H1 (cell line): ENCODE measurements around the gene ATP2A3. TPM values are rescaled to one million over a fixed set of nuclear protein-coding genes. Genes with fewer than 3 reads are reported as not detected.

Source experiments
- CTCF ChIA-PET: fragments of 300-600 bp; sonication (Branson Sonifier 250); formaldehyde crosslinking; loops from one replicate; lab custom pipeline; 2021; ENCODE audit not compliant: partially characterized antibody; lab: Charles Lee
- POLR2A ChIA-PET: fragments of 300-600 bp; sonication (Branson Sonifier 250); formaldehyde crosslinking; loops from one replicate; lab custom pipeline; 2021; ENCODE audit warnings: inconsistent platforms; ENCODE audit not compliant: partially characterized antibody; lab: Charles Lee
- DNase-seq, 2 experiments: peaks; one replicate each; pipeline versions ENCODE4 v3.0.0 to v3.0.0-alpha.2; 2010 to 2022; ENCODE audit warnings: low spot score in 2 of 2, low read depth in 1 of 2, mixed read lengths in 1 of 2
- FAIRE-seq: peaks from 2 replicates; lab custom pipeline; 2011; peaks lifted over from hg19 to GRCh38; lab: Jason Lieb, UNC
- H2AFZ ChIP-seq: 2 replicates; pipeline ENCODE4 v1.8.1; 2012; ENCODE audit warnings: low read length, inconsistent platforms
- H2AK5ac ChIP-seq: 2 replicates; pipeline ENCODE4 v1.6.1; 2013; ENCODE audit warnings: low read depth, low read length
- H2BK120ac ChIP-seq: replicated peaks from 2 replicates; pipeline ENCODE3; 2013; ENCODE audit warnings: low read depth, low read length, inconsistent platforms
- H2BK12ac ChIP-seq: 2 replicates; pipeline ENCODE4 v1.6.1; 2013; ENCODE audit warnings: low read depth, low read length
- H2BK15ac ChIP-seq: 2 replicates; pipeline ENCODE4 v1.6.1; 2013; ENCODE audit warnings: low read length
- H2BK20ac ChIP-seq: 2 replicates; pipeline ENCODE4 v1.6.1; 2013; ENCODE audit warnings: low read length
- H2BK5ac ChIP-seq: 2 replicates; pipeline ENCODE4 v1.6.1; 2013; ENCODE audit warnings: low read depth, low read length
- H3K14ac ChIP-seq: 2 replicates; pipeline ENCODE4 v1.6.1; 2013; ENCODE audit warnings: inconsistent platforms; ENCODE audit not compliant: insufficient read length
- H3K18ac ChIP-seq: 2 replicates; pipeline ENCODE4 v1.6.1; 2013; ENCODE audit warnings: low read length; ENCODE audit errors: extremely low read depth
- H3K23ac ChIP-seq: 2 replicates; pipeline ENCODE4 v1.6.1; 2013; ENCODE audit warnings: inconsistent platforms; ENCODE audit not compliant: insufficient read length
- H3K23me2 ChIP-seq: 2 replicates; pipeline ENCODE4 v1.6.1; 2013; ENCODE audit warnings: low read depth, low read length
- H3K27ac ChIP-seq: 2 replicates; pipeline ENCODE4 v1.6.1; 2011; ENCODE audit warnings: low read depth, low read length, inconsistent platforms
- H3K27me3 ChIP-seq, 4 experiments: replicated peaks in 1 of 4; 1 replicate in 1 of 4; 2 replicates in 3 of 4; pipeline versions ENCODE4 v1.6.1 to v1.8.1; 2011 to 2013; ENCODE audit warnings: low read length in 3 of 4, mild to moderate bottlenecking in 3 of 4, inconsistent platforms in 2 of 4, mixed read lengths in 2 of 4, moderate library complexity in 1 of 4; ENCODE audit not compliant: control insufficient read depth in 3 of 4, insufficient read depth in 3 of 4; ENCODE audit errors: extremely low read depth in 1 of 4
- H3K36me3 ChIP-seq, 4 experiments: 2 replicates each; pipeline versions ENCODE4 v1.6.1 to v1.8.1; 2011 to 2013; ENCODE audit warnings: mild to moderate bottlenecking in 4 of 4, low read length in 3 of 4, moderate library complexity in 2 of 4, control low read depth in 1 of 4, inconsistent platforms in 1 of 4; ENCODE audit not compliant: insufficient read depth in 4 of 4, control insufficient read depth in 2 of 4
- H3K4ac ChIP-seq: replicated peaks from 2 replicates; pipeline ENCODE3; 2013; ENCODE audit warnings: low read length, low read depth, mixed read lengths, inconsistent platforms; ENCODE audit not compliant: insufficient read length
- H3K4me1 ChIP-seq, 4 experiments: replicated peaks in 1 of 4; 1 replicate in 1 of 4; 2 replicates in 3 of 4; pipeline versions ENCODE4 v1.6.1 to v1.8.1; 2011 to 2013; ENCODE audit warnings: low read length in 3 of 4, inconsistent platforms in 2 of 4, mixed read lengths in 1 of 4; ENCODE audit not compliant: insufficient read depth in 4 of 4, control insufficient read depth in 3 of 4
- H3K4me2 ChIP-seq, 2 experiments: 2 replicates each; pipeline versions ENCODE4 v1.6.1 to v1.8.1; 2011 to 2013; ENCODE audit warnings: low read depth in 2 of 2, low read length in 2 of 2, control low read depth in 1 of 2, inconsistent platforms in 1 of 2, mild to moderate bottlenecking in 1 of 2; ENCODE audit not compliant: insufficient read depth in 1 of 2
- H3K4me3 ChIP-seq, 4 experiments: fragments of 200-600, 300-600 bp in 1 of 4; sonication (generic), shearing (Covaris generic), sonication (Bioruptor Twin) in 1 of 4; 2 replicates each; pipeline versions ENCODE4 v1.5.1 to v1.8.1; 2011 to 2016; ENCODE audit warnings: low read length in 4 of 4, low read depth in 3 of 4, control low read depth in 2 of 4, inconsistent platforms in 2 of 4, mild to moderate bottlenecking in 2 of 4, mixed read lengths in 1 of 4, moderate library complexity in 1 of 4; ENCODE audit not compliant: insufficient read depth in 2 of 4; ENCODE audit errors: extremely low read depth in 1 of 4
- H3K56ac ChIP-seq: replicated peaks from 2 replicates; pipeline ENCODE3; 2013; ENCODE audit warnings: low read depth, mild to moderate bottlenecking, mixed read lengths, low read length, inconsistent platforms; ENCODE audit not compliant: insufficient read length
- H3K79me1 ChIP-seq: 2 replicates; pipeline ENCODE4 v1.6.1; 2013; ENCODE audit warnings: low read depth, low read length, control low read depth
- H3K79me2 ChIP-seq, 2 experiments: 2 replicates each; pipeline versions ENCODE4 v1.6.1 to v1.8.1; 2012 to 2013; ENCODE audit warnings: low read length in 2 of 2, mild to moderate bottlenecking in 2 of 2, inconsistent platforms in 1 of 2; ENCODE audit not compliant: insufficient read depth in 2 of 2, control insufficient read depth in 1 of 2
- H3K9ac ChIP-seq, 4 experiments: replicated peaks in 1 of 4; 1 replicate in 1 of 4; 2 replicates in 3 of 4; pipeline versions ENCODE4 v1.6.1 to v1.8.1; 2011 to 2013; ENCODE audit warnings: low read depth in 3 of 4, low read length in 3 of 4, control low read depth in 2 of 4, mild to moderate bottlenecking in 2 of 4, moderate library complexity in 2 of 4, inconsistent platforms in 1 of 4; ENCODE audit errors: extremely low read depth in 1 of 4
- H3K9me3 ChIP-seq, 2 experiments: 2 replicates each; pipeline versions ENCODE4 v1.6.1 to v1.8.1; 2012 to 2013; ENCODE audit warnings: mild to moderate bottlenecking in 2 of 2, moderate library complexity in 2 of 2, control low read depth in 1 of 2, inconsistent platforms in 1 of 2, low read depth in 1 of 2, low read length in 1 of 2, mixed read lengths in 1 of 2; ENCODE audit not compliant: insufficient read depth in 2 of 2
- H4K20me1 ChIP-seq, 2 experiments: replicated peaks in 1 of 2; 2 replicates each; pipeline versions ENCODE3 to v1.8.1; 2011 to 2013; ENCODE audit warnings: inconsistent platforms in 2 of 2, low read length in 2 of 2, mild to moderate bottlenecking in 1 of 2; ENCODE audit not compliant: insufficient read depth in 2 of 2, control insufficient read depth in 1 of 2
- H4K5ac ChIP-seq: 2 replicates; pipeline ENCODE4 v1.6.1; 2013; ENCODE audit warnings: low read length, low read depth, mixed read lengths, inconsistent platforms; ENCODE audit not compliant: insufficient read length
- H4K8ac ChIP-seq: 2 replicates; pipeline ENCODE4 v1.8.0; 2013; ENCODE audit warnings: mild to moderate bottlenecking, moderate library complexity, low read length, inconsistent platforms; ENCODE audit not compliant: insufficient read depth; ENCODE audit errors: extremely low read depth
- H4K91ac ChIP-seq: replicated peaks from 2 replicates; pipeline ENCODE3; 2013; ENCODE audit warnings: low read length, mixed read lengths, inconsistent platforms; ENCODE audit not compliant: insufficient read length
- POU5F1 ChIP-seq: IDR thresholded peaks from 2 replicates; pipeline ENCODE4 v1.6.1; 2011; ENCODE audit warnings: low read depth, mild to moderate bottlenecking, low read length, moderate library complexity
- RXRA ChIP-seq: IDR thresholded peaks from 2 replicates; pipeline ENCODE4 v1.6.1; 2011; ENCODE audit warnings: low read depth, mild to moderate bottlenecking, low read length, moderate library complexity; ENCODE audit not compliant: insufficient read depth
- SIRT6 ChIP-seq: IDR thresholded peaks from one replicate; pipeline ENCODE4 v1.7.1; 2012; ENCODE audit warnings: low read length, inconsistent platforms
- SP1 ChIP-seq: IDR thresholded peaks from 2 replicates; pipeline ENCODE4 v1.6.1; 2011; ENCODE audit warnings: low read depth, low read length
- SRF ChIP-seq: IDR thresholded peaks from 2 replicates; pipeline ENCODE4 v1.6.1; 2011; ENCODE audit warnings: mild to moderate bottlenecking, low read depth, low read length, moderate library complexity
- TBP ChIP-seq: IDR thresholded peaks from 2 replicates; pipeline ENCODE4 v1.6.1; 2011; ENCODE audit warnings: low read depth, low read length, improper control_type of control experiment
- TCF12 ChIP-seq: IDR thresholded peaks from 2 replicates; pipeline ENCODE4 v1.6.1; 2011; ENCODE audit warnings: low read depth, mild to moderate bottlenecking, low read length
- ZNF274 ChIP-seq: IDR thresholded peaks from 2 replicates; pipeline ENCODE4 v1.7.0; 2012; ENCODE audit warnings: low read length, borderline replicate concordance; ENCODE audit errors: extremely low read depth
- WGBS, 2 experiments: shearing (Covaris generic) in 1 of 2; methylation state at CpG; one replicate each; pipeline versions ENCODE4 v1.1.6 to v1.1.7; 2013 to 2015; ENCODE audit warnings: low lambda C conversion rate in 2 of 2, mixed read lengths in 2 of 2, inconsistent platforms in 1 of 2, low coverage in 1 of 2, missing lambda C conversion rate in 1 of 2; ENCODE audit not compliant: insufficient replicate concordance in 2 of 2, insufficient coverage in 1 of 2, insufficient read length in 1 of 2; ENCODE audit errors: extremely low coverage in 1 of 2, missing lambda C conversion rate in 1 of 2; 5-methylcytosine and 5-hydroxymethylcytosine counted together
- polyA plus RNA-seq, 7 experiments: library from polyadenylated mRNA; depleted of rRNA in 3 of 7; stranded (reverse) in 5 of 7; unstranded in 2 of 7; fragments of >200 nt in 5 of 7; fragments of 200-250 nt in 2 of 7; gene quantifications; 1 replicate in 5 of 7; 2 replicates in 1 of 7; 4 replicates in 1 of 7; pipeline versions ENCODE4 v1.2.1 to v1.2.3, GENCODE V29; 2011 to 2013; ENCODE audit warnings: missing spikeins in 2 of 7, mixed read lengths in 2 of 7
- total RNA-seq: library from RNA; stranded (reverse); fragmentation: NEBNext Ultra II Directional; extraction: Animal tissue kit (Norgen Biotek cat#: 25700); gene quantifications from 2 replicates; pipeline ENCODE4 v1.2.1, GENCODE V29; 2021
- TF ChIP-seq, protein P1 (sequence below): IDR thresholded peaks from 2 replicates; pipeline ENCODE4 v1.6.1; 2012; ENCODE audit warnings: inconsistent platforms

The ATP2A3 gene
- total and polyA plus RNA-seq, 2 of the 8 experiments (the other 6 are each of a cell fraction or from before 2014, with no cell fraction given): 18.4 to 32.5 TPM

DNA sequence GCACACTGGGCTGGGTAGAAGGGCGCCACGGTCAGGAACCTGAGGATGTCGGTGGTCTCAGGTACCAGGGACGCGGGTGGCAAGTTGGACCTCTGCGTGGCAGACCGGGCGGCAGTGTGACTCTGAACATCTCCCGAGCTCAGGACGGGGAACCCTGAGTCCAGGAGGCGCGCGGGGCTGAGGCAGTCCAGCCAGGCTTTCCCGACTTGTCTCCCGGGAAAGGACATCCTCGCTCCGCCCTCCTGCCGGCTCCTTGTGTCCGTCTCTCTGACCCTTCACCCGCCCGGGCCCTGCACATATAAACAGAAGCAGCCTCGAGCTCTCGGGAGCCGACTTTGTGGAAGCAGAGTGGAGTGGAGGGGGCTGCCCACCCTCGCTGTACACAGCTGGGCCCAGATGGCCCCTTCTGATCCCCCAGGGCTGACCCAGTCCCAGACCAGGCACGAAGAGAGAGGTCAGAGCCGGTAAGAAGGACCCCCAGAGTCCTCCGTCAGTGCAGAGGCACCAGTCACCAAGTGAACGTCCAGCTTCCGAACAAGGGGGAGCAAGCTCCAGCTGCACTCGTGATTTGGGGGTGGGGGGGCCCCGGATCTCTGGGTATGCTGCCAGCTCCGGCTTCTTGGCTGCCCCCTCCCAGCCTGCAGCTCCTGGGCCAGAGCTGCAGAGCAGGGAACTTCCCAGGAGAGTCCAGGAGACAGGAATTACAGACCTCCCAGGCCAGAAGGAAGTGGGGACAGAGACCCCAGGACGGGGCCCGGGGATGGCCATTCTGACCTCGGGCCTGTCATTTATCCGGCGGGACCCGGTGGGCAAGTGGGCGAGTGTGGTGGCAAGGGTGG is 39.5 kb downstream of the ATP2A3 start:
- H3K36me3 ChIP-seq: no peaks in the 10 kb centered on the region
- TF ChIP-seq, protein P1, sequence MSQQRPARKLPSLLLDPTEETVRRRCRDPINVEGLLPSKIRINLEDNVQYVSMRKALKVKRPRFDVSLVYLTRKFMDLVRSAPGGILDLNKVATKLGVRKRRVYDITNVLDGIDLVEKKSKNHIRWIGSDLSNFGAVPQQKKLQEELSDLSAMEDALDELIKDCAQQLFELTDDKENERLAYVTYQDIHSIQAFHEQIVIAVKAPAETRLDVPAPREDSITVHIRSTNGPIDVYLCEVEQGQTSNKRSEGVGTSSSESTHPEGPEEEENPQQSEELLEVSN: no peak
- TF ChIP-seq SP1: no peak
- no peak for TF ChIP-seq SRF
- no peak for TF ChIP-seq SIRT6
- no peak for TF ChIP-seq ZNF274
- no peak for TF ChIP-seq RXRA
- no peak for TF ChIP-seq POU5F1
- TF ChIP-seq TCF12: no peak
- TF ChIP-seq TBP: no peak
- TF ChIP-seq, all 59 proteins: peak for 0
- Histone ChIP-seq H3K4me3 (no peak overlapping the region), H3K27ac (no peak overlapping the region), H3K14ac (no peak overlapping the region), H3K4me1 (peaks cover 0 to 3% (median 0%) of the 10 kb centered on the region in 4 experiments; a peak in 3 of 7 replicates), H2BK12ac (no peak overlapping the region), H4K20me1 (no peaks in the 10 kb centered on the region), H4K91ac (no peak overlapping the region), H2BK15ac (no peak overlapping the region), H4K5ac (no peak overlapping the region), H2BK5ac (no peak overlapping the region), H4K8ac (peak overlapping the region; percentile 25; the same call in 1 of the 2 replicates), H3K23me2 (no peaks in the 10 kb centered on the region), H2BK120ac (no peak overlapping the region), H3K23ac (no peak overlapping the region), H3K56ac (no peak overlapping the region), H3K4me2 (no peak overlapping the region), H2AK5ac (no peak overlapping the region), H3K4ac (no peak overlapping the region), H3K27me3 (no peaks in the 10 kb centered on the region), H3K9ac (no peak overlapping the region), H2AFZ (no peak overlapping the region), H3K18ac (no peak overlapping the region), H3K9me3 (no peaks in the 10 kb centered on the region), H2BK20ac (no peak overlapping the region), H3K79me1 (no peaks in the 10 kb centered on the region), H3K79me2 (no peaks in the 10 kb centered on the region)
- POLR2A ChIA-PET: interaction anchor here (1.1 to 1.4 kb wide), 2 partner anchors 23 to 77 kb away, joined by 3 to 4 read pairs; no protein-coding TSS in a partner anchor
- CTCF ChIA-PET: interaction anchor here (0.6 to 4.7 kb wide), 9 partner anchors 7 to 207 kb away, joined by 3 to 42 read pairs (median 3); no protein-coding TSS in a partner anchor
- DNase-seq (no peak), FAIRE-seq (no peak)
- WGBS, 2 experiments: 95% methylated on average over 32 of the region's 40 CpGs; no CpG with 5 or more reads in 1 of the 2 experiments
